GM23248 (cell line): Measurements from ENCODE around the gene TLE1.

Experiments used
- EZH2 ChIP-seq: fragments of 200-600 bp; sonication (generic); IDR thresholded peaks from 2 replicates; pipeline ENCODE4 v1.6.1; 2018; ENCODE audit warnings: antibody characterized with exemption, mild to moderate bottlenecking; ENCODE audit not compliant: insufficient read depth, poor library complexity, severe bottlenecking
- EZH2phosphoT487 ChIP-seq: fragments of 200-600 bp; sonication (generic); IDR thresholded peaks from 2 replicates; pipeline ENCODE4 v1.6.1; 2018; ENCODE audit warnings: antibody characterized with exemption, moderate library complexity, mild to moderate bottlenecking, low read depth; ENCODE audit not compliant: insufficient read depth

DNA sequence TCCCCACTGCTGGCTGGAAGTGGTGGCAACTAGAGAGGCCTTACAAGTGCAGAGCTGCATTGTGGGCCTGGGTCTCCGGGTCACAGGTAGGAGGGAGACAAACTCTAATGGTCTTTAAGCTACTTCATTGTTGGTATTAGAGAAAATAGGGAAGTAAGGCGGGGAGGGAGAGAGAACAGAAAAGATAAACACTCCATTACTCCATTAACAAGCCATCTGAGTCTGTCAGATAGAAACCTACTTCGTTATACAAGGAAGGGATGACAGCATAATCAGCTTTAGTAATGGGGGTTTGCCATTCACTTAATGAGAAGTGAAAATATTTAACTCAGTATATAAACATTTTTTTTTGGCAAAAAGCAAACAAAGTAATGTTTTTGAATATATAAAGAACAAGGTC is 107.4 kb downstream of the TLE1 start:
- no peak for TF ChIP-seq EZH2
- no peak for TF ChIP-seq EZH2phosphoT487
